CD4-positive, alpha-beta T cell (primary cell): Measurements from ENCODE around the gene ARHGEF37. TPM values are rescaled to one million over a fixed set of nuclear protein-coding genes. Genes with fewer than 3 reads are reported as not detected.

ENCODE experiments used
- ATAC-seq: fragments of 200-7000 bp; cut with Tn5 transposase; one replicate; pipeline ENCODE4 v1.10.0; 2022; ENCODE audit warnings: mild to moderate bottlenecking; ENCODE audit not compliant: poor library complexity
- CTCF ChIA-PET: fragments of 350-600 bp; sonication (Branson Sonifier 250); formaldehyde crosslinking; loops from one replicate; lab custom pipeline; 2021; ENCODE audit warnings: antibody characterized with exemption, inconsistent platforms; lab: Charles Lee
- POLR2A ChIA-PET: fragments of 350-600 bp; sonication (Branson Sonifier 250); formaldehyde crosslinking; loops from one replicate; lab custom pipeline; 2021; ENCODE audit warnings: antibody characterized with exemption, inconsistent platforms; lab: Charles Lee
- DNase-seq, 14 experiments: peaks; one replicate each; pipeline ENCODE4 v3.0.0-alpha.2; 2013 to 2020; ENCODE audit warnings: mixed read lengths in 2 of 14
- H3K27ac ChIP-seq, 2 donors: one replicate each; pipeline versions ENCODE4 v1.5.1 to v1.7.0; 2013; ENCODE audit warnings: low read length in 2 of 2, low read depth in 1 of 2, mild to moderate bottlenecking in 1 of 2
- H3K27me3 ChIP-seq, 2 experiments: 1 replicate in 1 of 2; 2 replicates in 1 of 2; pipeline versions ENCODE4 v1.6.1 to v1.7.0; 2013; ENCODE audit warnings: low read length in 2 of 2, control low read depth in 1 of 2, mild to moderate bottlenecking in 1 of 2, moderate library complexity in 1 of 2; ENCODE audit not compliant: insufficient read depth in 2 of 2, control insufficient read depth in 1 of 2
- H3K36me3 ChIP-seq: one replicate; pipeline ENCODE4 v1.6.1; 2013; ENCODE audit warnings: low read length, control low read depth; ENCODE audit not compliant: insufficient read depth
- H3K4me1 ChIP-seq: one replicate; pipeline ENCODE4 v1.6.1; 2013; ENCODE audit warnings: low read length, control low read depth; ENCODE audit not compliant: insufficient read depth
- H3K4me3 ChIP-seq: one replicate; pipeline ENCODE4 v1.5.1; 2013; ENCODE audit warnings: mild to moderate bottlenecking, low read length, moderate library complexity
- H3K9me3 ChIP-seq, 2 experiments: 1 replicate in 1 of 2; 2 replicates in 1 of 2; pipeline versions ENCODE4 v1.6.1 to v1.7.0; 2013; ENCODE audit warnings: low read length in 2 of 2, mild to moderate bottlenecking in 2 of 2, control low read depth in 1 of 2, moderate library complexity in 1 of 2; ENCODE audit not compliant: control insufficient read depth in 1 of 2, insufficient read depth in 1 of 2
- H3K27ac Mint-ChIP-seq: one replicate; pipeline ENCODE4 v1.8.0; 2020; ENCODE audit warnings: mixed read lengths
- H3K27me3 Mint-ChIP-seq: one replicate; pipeline ENCODE4 v1.8.0; 2021; ENCODE audit warnings: mixed read lengths
- H3K36me3 Mint-ChIP-seq: one replicate; pipeline ENCODE4 v1.8.0; 2021; ENCODE audit warnings: low read depth, mixed read lengths
- H3K4me1 Mint-ChIP-seq: one replicate; pipeline ENCODE4 v1.8.0; 2021; ENCODE audit warnings: low read depth, mixed read lengths
- H3K4me3 Mint-ChIP-seq: one replicate; pipeline ENCODE4 v1.8.0; 2020; ENCODE audit warnings: mild to moderate bottlenecking, mixed read lengths
- H3K9me3 Mint-ChIP-seq: one replicate; pipeline ENCODE4 v1.8.0; 2020; ENCODE audit warnings: mixed read lengths
- intact Hi-C, 2 experiments: fragments of 100-400 bp; cut with DNase I in 1 of 2; cut with micrococcal nuclease in 1 of 2; formaldehyde crosslinking; loops; one replicate each; pipeline versions ENCODE4 v1.15.1 to v1.9.0; 2023 to 2025; cut with DNase I, micrococcal nuclease
- total RNA-seq, 174 experiments: library from RNA in 2 of 174; stranded (reverse) in 2 of 174; gene quantifications; one replicate each; pipeline ENCODE4 v1.2.3 and lab custom pipeline; 2021 to 2026
- TF ChIP-seq, protein P1 (sequence below): fragments of 200-600 bp; IDR thresholded peaks from one replicate; pipeline ENCODE4 v1.8.0; 2022; ENCODE audit warnings: antibody characterized with exemption, mild to moderate bottlenecking

ARHGEF37 gene
- total RNA-seq, 2 experiments from 2014 or later, result 0.41 TPM; not detected in 1

GRCh38 chr5:149631506-149631905 lies 50.2 kb downstream of the ARHGEF37 start:
- no peaks in the 10 kb centered on the region for H3K36me3 Mint-ChIP-seq
- ATAC-seq (no peak), DNase-seq (no peak)
- TF ChIP-seq, protein P1, sequence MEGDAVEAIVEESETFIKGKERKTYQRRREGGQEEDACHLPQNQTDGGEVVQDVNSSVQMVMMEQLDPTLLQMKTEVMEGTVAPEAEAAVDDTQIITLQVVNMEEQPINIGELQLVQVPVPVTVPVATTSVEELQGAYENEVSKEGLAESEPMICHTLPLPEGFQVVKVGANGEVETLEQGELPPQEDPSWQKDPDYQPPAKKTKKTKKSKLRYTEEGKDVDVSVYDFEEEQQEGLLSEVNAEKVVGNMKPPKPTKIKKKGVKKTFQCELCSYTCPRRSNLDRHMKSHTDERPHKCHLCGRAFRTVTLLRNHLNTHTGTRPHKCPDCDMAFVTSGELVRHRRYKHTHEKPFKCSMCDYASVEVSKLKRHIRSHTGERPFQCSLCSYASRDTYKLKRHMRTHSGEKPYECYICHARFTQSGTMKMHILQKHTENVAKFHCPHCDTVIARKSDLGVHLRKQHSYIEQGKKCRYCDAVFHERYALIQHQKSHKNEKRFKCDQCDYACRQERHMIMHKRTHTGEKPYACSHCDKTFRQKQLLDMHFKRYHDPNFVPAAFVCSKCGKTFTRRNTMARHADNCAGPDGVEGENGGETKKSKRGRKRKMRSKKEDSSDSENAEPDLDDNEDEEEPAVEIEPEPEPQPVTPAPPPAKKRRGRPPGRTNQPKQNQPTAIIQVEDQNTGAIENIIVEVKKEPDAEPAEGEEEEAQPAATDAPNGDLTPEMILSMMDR, result no peak
- no peak overlapping the region for H3K4me3 Mint-ChIP-seq
- CTCF ChIA-PET, result no interaction called here
- H3K36me3 ChIP-seq, result no peaks in the 10 kb centered on the region
- H3K4me3 ChIP-seq, result no peak overlapping the region
- H3K27me3 ChIP-seq, result no peaks in the 10 kb centered on the region
- no peaks in the 10 kb centered on the region for H3K4me1 Mint-ChIP-seq
- no peaks in the 10 kb centered on the region for H3K4me1 ChIP-seq
- no peak overlapping the region for H3K27ac ChIP-seq
- intact Hi-C loops, result no loop called here
- no peaks in the 10 kb centered on the region for H3K9me3 ChIP-seq
- no peaks in the 10 kb centered on the region for H3K9me3 Mint-ChIP-seq
- no peak overlapping the region for H3K27ac Mint-ChIP-seq
- POLR2A ChIA-PET, result no interaction called here
- H3K27me3 Mint-ChIP-seq, result no peaks in the 10 kb centered on the region

GRCh38 chr5:149632311-149633251 lies 51.3 kb downstream of the ARHGEF37 start:
- TF ChIP-seq, protein P1, result no peak
- Mint-ChIP-seq H3K4me1 (no peaks in the 10 kb centered on the region), H3K4me3 (no peak overlapping the region), H3K36me3 (no peaks in the 10 kb centered on the region), H3K9me3 (no peaks in the 10 kb centered on the region), H3K27ac (no peak overlapping the region), H3K27me3 (no peaks in the 10 kb centered on the region)
- DNase-seq (no peak), ATAC-seq (no peak)
- no peak overlapping the region for H3K27ac ChIP-seq
- no peaks in the 10 kb centered on the region for H3K27me3 ChIP-seq
- no peak overlapping the region for H3K4me3 ChIP-seq
- POLR2A ChIA-PET, result no interaction called here
- intact Hi-C loops, result no loop called here
- no peaks in the 10 kb centered on the region for H3K36me3 ChIP-seq
- CTCF ChIA-PET, result no interaction called here
- H3K9me3 ChIP-seq, result no peaks in the 10 kb centered on the region
- H3K4me1 ChIP-seq, result peaks cover 2% of the 10 kb centered on the region

- H3K4me3 Mint-ChIP-seq, result no peak overlapping the region
- TF ChIP-seq, protein P1, result no peak
- no peaks in the 10 kb centered on the region for H3K9me3 ChIP-seq
- DNase-seq (no peak), ATAC-seq (no peak)
- intact Hi-C loops, result loop anchor here in 1 of 2 experiments (2.0 kb wide), 1 partner anchor 585 kb away; no protein-coding TSS in a partner anchor
- no peaks in the 10 kb centered on the region for H3K9me3 Mint-ChIP-seq
- ChIA-PET CTCF (interaction anchor here (1.6 kb wide), 1 partner anchor 357 kb away, joined by 4 read pairs; no protein-coding TSS in a partner anchor), POLR2A (no interaction called here)
- no peaks in the 10 kb centered on the region for H3K36me3 Mint-ChIP-seq
- no peak overlapping the region for H3K27ac Mint-ChIP-seq
- no peaks in the 10 kb centered on the region for H3K4me1 Mint-ChIP-seq
- H3K27me3 Mint-ChIP-seq, result no peaks in the 10 kb centered on the region
- no peak overlapping the region for H3K27ac ChIP-seq
- H3K36me3 ChIP-seq, result no peaks in the 10 kb centered on the region
- peaks cover 2% of the 10 kb centered on the region for H3K4me1 ChIP-seq
- H3K27me3 ChIP-seq, result no peaks in the 10 kb centered on the region
- H3K4me3 ChIP-seq, result no peak overlapping the region
These were observed 52.4 kb downstream of the ARHGEF37 start for GRCh38 chr5:149633476-149634350.
